ENCODE results near the gene PTPRZ1.

PTPRZ1 gene

DNA sequence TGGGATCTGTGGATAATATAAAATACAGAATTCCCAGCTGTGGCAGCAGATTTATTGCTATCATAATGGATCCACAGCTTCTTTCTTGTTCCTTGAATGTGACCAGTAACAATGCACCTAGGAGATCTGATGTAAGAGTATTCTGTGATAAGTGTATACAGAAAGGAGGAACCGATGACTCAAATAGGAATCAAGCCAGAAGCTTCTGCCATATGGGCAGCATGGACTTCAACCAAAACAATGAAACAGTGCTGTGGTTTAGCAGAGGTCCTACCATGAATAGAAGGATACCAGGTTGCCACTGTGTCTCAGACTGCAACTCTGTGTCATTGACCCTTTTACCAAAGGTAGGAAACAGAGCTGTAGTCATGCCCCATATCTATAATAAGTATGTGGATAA is 81.8 kb downstream of the PTPRZ1 start:
- peak; percentile 24 for DNase-seq (ENCODE audit: low read depth)

DNA sequence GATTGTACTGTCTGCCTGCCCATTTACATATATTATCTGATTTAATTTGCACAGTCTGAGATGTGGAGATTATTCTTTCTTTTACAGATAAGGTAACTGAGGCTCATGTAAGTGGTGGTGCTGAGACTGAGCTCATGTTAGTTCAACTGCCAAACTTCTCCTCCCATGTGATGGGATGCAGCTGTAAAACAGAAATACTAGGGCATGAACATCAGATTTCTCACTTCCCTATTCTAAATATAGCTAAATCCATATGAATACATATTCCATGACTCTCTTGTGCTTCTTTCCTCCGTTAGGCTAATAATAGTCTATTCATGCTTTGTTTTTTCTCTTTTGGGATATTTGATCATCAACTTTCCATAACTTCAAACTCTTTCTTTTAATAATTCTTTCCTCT is 84.7 kb downstream of the PTPRZ1 start:
- no peak for DNase-seq (ENCODE audit: low read depth)

DNA sequence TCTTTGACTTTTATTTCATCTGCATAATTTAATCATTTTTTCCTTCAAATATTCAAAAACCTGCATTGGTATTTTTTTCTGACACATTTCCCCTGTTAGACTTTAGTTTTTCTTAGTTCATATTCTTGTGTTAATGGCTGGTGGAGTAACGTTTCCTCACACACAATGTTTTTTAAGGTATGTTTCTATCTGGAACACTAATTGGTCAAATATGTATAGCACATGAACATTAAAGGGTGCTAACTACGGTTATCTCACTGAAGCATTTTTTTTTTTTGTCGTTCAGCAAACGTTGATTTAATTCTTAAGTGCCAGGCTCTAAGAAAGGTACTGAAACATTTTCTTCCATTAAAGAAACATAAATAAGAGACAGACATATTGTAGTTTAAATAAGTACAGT is 87.7 kb downstream of the PTPRZ1 start:
- no peak for DNase-seq (ENCODE audit: low read depth)

DNA sequence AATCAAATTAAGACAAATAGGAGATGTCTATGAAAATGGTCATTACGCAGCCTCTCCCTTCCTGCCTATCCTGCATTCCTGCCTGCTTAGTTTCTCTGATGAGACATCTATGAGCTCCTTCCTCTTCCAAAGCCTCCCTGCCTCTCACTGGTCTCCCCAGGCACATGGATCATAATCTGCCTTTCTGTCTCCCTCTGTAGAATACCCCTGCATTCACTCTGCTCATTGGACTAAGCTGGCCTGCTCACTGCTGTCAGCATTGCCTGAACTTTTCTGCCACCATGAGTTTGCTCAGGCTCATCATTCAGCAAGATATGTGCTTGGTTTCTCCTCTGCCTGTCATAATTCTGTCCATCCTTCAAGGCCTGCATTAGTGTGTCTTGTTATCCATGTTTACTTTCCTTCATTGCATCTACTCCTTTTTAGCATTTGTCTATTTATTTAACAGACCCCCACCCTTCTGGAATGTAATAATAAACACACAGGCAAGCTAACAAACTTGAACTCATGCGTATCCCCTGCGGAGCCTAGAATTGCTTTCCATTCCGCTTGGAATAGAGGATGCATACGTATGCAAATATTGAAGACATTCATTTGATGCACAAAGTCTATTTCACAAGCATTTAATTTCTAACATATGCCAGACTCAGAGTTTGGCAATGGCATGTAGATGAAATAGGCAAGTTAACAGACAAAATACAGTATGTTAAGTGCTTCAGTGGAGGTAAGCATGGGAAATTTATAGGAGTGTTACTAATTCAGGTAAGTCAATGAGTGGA is 88.3 kb downstream of the PTPRZ1 start:
- peak; percentile 43 for DNase-seq (ENCODE audit: low read depth)

DNA sequence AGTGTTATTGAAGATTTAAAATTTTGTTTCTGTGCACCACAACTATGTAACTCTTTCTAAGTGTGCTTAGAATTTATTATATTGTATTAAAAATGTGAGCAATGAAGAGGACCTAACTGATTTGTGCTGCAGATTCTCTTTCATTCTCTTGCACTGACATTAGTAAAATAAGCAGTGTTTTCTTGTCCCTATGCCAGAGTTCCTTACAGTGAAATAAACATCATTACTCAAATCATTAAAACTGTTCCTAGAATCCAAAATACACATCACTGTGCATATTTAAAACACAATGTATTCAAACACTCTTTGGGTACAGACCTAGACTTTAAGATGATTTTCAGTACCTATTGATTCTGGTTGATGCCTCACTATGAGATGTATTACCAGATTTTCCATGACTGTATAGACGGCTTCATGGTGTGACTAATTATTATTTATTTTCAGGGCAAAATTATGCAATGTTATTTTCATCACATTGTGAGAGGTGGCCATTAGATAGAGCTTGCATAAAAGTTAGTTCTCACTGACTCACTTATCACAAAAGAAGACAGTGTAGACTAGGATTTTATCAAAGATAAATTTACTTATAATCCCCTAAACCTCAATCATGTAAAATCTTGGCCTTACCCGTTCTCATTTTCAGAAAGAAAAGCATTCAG is 93.4 kb downstream of the PTPRZ1 start:
- DNase-seq (ENCODE audit: low read depth) = no peak

DNA sequence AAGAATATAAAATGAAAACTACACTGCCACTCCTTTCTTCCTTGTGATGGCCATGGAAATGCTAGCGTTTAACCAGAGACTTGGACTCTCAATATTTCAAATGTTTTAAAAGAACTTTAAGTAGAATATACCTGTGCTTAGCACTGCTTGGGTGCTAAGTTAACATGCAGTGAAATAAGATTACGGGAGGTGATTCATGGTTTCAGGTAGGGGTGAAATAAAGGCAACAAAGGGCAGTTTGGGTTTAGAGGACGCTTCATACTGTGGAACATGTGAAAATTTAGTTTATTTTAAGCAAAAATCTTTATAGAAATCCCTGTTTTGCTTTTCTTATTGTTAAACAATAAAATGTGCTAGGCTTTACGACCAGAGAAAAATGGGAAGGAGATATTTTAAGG is 94.0 kb downstream of the PTPRZ1 start:
- no peak for DNase-seq (ENCODE audit: low read depth)

DNA sequence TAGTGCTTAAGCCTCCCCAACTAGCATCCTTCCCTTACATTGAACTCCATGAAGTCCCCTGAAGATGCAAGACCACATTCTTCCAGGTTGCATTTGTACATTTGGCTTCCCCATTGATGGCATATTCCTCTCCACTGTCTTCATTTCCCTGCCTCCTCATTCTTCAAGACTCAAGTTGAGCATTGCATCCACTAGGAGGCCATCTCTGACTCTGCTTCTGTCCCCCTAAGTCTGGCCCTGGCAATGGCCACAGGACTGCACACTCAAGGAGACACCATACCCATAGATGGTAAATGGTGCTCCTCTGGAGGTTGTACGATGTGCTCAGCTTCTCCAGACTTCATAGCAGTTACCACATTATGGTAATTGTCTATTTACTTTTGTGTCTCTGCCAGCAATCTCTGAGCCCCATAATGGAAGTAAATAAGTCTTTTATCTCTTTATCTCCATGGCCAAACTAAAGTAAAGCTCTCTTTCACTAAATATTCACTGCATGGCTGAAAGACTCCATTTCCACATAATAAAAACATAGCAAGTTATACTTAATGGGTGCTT is 112.6 kb downstream of the PTPRZ1 start:
- DNase-seq (ENCODE audit: low read depth) = no peak

DNA sequence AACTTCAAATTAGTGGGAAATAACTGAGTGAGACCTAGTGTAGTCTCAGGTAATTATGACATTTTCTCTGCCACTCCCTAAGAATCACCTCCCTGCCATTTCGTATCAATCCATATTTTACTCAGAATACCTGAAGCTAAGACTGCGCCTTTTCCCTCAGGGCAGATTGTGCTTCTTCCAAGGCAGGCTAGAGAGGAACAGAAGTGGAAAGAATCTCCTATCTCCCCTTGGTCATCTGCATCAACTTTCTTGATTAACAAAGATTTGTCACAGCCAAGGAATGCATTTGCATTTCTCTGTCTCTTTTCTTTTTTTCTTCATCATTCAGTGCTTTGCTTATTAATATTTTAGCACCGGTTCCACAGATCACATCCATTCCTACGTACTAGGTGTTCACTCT is 119.1 kb downstream of the PTPRZ1 start:
- DNase-seq (ENCODE audit: low read depth) = no peak

DNA sequence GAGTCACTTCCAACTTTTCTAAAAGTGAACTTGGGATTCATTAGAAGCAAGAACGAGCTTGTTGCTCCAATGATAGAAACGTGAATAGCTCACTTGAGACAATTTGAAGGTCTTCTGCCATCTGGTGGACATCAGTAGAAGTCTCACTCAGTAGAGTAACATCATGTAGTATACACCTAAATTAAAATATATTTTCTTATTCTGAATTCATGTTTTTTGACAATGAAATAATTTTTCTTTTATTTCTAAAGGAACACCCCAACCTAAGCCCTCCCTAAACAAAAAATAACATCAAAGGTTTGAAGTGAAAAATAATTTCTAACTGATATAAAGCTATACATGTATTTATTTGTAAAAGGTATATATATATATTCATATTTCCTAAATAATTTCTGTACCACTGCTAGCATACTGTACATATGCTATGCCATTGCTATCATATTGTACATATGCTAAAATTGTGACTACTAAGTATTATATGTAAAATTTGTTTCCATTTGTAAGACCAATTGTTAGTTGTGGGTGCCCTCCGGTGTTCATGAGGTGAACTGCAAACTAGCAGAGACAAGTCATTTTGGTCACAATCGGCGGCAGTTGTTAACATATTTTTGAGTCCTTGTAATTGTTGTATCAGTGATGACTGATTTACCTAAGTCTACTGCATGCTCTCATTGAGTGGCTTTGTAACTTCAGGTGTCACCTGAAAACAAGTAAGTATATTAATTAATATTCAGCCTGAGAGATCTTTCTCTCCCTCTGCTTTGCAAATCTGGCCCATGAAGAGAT is 121.9 kb downstream of the PTPRZ1 start:
- DNase-seq (ENCODE audit: low read depth) = peak; percentile 80

DNA sequence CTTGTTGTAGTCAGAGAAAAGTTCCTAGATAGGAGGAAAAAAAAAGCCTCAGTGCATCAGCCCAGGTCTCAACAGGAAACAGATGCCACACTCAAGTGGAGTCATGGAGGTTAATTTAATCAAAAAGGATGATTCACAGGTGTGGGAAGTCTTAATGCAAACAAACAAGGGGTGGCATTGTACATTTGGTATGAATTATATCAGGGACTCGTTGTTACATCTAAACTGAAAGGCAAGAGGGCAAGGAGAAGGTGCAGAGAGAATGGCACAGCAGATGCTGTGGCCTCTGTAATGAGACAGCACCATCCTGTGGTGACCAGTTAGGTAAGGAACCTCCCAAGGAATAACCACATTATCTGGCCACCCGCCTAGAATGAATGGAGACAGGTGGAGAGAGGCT is 133.7 kb downstream of the PTPRZ1 start:
- no peak for DNase-seq (ENCODE audit: low read depth)

DNA sequence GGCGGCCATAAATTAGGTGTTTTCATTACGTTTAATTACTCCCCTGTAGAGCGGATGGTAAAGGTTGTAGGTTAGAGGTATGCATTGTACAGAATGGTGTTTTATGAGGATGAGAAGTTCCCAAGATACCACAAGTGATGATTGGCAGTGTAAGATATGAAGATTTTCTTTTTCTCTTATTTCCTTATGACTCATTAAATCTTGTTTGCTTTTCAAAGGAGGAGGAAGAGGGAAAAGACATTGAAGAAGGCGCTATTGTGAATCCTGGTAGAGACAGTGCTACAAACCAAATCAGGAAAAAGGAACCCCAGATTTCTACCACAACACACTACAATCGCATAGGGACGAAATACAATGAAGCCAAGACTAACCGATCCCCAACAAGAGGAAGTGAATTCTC is 137.2 kb downstream of the PTPRZ1 start:
- DNase-seq (ENCODE audit: low read depth) = no peak

DNA sequence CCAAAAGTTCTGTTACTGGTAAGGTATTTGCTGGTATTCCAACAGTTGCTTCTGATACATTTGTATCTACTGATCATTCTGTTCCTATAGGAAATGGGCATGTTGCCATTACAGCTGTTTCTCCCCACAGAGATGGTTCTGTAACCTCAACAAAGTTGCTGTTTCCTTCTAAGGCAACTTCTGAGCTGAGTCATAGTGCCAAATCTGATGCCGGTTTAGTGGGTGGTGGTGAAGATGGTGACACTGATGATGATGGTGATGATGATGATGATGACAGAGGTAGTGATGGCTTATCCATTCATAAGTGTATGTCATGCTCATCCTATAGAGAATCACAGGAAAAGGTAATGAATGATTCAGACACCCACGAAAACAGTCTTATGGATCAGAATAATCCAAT is 140.1 kb downstream of the PTPRZ1 start:
- no peak for DNase-seq (ENCODE audit: low read depth)

DNA sequence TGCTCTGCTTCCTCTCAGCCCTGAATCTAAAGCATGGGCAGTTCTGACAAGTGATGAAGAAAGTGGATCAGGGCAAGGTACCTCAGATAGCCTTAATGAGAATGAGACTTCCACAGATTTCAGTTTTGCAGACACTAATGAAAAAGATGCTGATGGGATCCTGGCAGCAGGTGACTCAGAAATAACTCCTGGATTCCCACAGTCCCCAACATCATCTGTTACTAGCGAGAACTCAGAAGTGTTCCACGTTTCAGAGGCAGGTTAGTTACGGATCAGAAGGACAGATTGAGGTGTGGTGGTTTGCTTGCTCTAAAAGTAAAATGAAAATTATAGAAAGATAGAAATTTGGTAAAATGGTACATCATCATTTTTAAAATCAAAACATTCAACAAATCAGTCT is 140.7 kb downstream of the PTPRZ1 start:
- DNase-seq (ENCODE audit: low read depth) = no peak

DNA sequence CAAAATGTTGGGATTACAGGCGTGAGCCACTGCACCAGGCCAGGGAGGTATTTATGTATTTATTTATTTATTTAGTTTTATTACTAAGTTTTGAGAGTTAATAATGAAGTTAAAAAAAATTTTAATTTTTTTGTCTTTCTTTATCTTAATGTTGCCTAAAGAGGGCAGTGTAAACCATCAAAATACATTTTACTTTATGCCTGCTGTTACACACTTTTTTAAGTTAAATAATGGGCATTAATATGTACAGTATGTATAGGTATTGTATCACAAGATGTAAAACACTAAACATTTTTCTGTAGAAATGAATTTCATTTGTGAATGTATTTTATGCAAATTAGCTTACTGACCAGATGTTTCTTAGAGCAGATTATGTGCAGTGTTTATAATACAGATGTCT is 141.7 kb downstream of the PTPRZ1 start:
- no peak for DNase-seq (ENCODE audit: low read depth)

DNA sequence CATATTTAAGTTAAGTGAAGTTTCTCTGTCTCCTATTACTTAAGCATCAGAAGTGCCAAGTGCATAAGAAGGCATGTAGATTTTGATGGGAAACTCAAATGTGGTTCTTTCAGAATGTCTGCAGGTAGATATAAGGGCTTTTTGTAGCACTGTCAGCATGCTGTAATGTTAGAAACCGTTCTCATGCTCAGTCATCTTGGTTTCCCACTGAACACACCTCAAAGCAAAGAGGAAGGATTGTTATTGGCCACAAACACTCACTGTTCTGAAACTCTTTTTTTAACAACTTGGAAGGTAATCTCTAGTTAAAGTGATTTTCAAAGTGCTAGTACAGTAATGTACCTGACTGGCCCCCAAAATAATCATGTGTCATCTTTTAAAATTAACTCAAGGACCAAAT is 145.1 kb downstream of the PTPRZ1 start:
- no peak for DNase-seq (ENCODE audit: low read depth)

DNA sequence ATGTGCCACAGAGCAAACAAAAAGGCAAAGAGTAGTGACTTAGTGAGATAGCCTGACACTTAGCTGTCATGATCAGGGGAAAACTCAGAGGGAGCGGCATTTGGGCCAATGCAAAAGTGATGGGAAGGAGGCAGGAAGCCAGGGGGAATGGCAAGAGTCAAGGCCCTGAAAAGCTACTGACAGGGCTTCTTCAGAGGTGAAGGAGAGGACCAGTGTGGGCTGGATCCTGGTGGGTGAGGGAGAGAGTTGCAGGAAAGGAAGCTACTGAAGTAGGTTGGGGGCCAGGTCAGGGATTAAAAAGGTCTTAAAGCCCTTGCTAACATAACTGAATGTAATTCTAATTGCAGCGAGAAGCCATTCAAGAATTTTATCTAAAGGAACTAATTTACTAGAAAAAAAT is 154.1 kb downstream of the PTPRZ1 start:
- DNase-seq (ENCODE audit: low read depth) = no peak

DNA sequence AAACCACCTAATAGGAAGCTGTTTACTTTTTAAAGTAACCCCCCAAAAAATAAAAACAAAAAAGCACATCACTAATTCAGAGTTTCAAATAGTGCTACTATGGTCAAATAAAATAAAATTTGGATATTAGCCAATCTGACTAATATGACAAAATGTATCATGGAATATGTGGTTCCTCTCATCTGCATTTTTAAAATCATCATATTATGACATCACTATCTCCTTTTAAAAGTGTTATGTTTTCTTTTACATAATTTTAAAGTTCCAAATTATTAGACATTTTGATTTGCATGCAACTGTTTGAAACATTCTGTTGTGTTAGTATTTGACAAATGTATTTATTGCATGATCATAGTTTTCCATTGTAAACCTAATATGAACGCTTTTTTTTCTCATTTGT is 160.7 kb downstream of the PTPRZ1 start:
- DNase-seq (ENCODE audit: low read depth) = no peak

DNA sequence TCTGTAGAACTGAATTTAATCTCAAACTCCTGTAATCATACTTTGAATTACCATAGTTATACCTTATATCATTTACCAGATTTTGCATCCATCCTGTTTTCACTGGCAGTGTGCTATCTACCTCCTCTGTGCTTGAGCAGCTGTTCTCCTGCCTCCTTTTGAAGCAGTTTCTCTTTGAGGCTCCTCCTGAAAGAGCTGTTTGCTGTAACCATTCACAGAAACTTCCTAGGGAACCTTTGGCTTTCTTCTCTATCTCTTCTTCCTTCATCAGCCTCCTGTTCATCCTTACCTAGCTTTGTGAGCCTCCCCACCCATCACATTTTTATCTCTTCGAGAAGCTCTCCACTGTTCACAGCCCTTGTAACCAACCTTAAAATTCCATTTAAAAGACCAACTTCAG is 162.9 kb downstream of the PTPRZ1 start:
- no peak for DNase-seq (ENCODE audit: low read depth)

DNA sequence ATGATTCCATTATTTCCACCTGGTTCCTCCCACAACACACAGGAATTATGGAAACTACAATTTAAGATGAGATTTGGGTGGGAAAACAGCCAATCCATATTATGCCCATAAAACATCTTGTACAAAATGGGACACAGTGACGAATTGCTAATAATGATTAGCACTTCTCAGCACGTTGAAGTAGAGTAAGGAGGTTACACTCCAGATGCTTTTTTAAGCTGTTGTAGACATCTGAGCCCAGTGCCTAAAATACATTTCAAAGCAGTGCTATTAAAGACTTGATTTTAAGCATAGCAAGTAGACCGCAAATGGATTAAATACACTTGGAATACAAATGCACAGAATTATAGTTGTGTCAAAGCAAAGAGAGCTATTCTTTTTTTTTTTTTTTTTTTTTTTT is 165.2 kb downstream of the PTPRZ1 start:
- no peak for DNase-seq (ENCODE audit: low read depth)

DNA sequence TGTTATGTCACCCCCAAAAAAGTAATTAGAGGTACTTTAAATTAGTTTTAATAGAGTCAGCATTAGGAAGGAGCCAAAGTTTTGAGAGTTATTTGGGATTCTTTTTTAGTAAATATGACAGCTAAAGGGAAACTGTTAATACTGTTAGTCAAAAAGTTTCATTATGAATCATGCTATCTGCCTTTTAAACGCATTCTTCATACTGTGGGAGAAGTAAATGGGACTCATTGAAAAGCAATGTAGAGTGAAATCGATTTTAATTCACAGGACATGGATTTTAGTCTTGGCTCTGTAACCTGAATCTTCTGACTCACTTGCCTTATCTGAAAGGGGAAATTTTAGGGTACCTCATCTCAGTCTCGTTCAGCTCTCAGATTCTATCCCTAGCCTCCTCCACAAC is 165.9 kb downstream of the PTPRZ1 start:
- DNase-seq (ENCODE audit: low read depth) = no peak

DNA sequence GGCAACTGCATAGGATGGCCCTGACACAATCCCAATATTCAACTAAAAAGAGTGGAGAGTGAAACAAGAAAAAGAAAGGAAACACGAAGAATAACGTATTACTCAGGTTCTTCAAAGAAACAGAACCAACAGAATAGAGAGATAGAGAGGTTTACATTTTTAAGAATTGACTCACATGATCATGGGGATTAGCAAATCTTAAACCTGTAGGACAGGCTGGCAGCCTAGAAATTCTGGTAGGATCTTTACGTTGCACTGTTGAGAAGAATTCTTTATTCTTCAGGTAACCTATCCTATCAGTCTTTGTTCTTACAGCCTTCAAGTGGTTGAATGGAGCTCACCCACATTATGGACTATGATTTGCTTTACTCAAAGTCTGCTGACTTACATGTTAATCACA is 167.2 kb downstream of the PTPRZ1 start:
- no peak for DNase-seq (ENCODE audit: low read depth)

DNA sequence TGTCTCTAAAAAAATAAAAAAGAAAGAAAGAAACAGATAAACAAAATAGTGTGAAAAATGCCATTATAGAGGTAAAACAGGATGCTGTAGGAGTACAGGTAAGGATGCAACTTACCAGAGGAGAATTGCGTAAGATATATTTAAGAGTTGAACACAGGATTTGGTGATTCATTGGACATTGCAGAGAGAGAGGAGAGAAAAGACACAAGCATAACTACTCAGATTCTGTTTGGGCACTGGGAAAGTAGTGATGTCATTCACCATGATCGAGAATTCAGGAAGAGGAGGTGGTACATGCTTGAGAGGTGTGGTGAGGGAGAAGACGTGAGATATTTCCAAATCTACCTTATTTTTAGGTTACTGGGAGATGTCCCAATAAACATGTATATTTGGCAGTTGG is 173.4 kb downstream of the PTPRZ1 start:
- no peak for DNase-seq (ENCODE audit: low read depth)

DNA sequence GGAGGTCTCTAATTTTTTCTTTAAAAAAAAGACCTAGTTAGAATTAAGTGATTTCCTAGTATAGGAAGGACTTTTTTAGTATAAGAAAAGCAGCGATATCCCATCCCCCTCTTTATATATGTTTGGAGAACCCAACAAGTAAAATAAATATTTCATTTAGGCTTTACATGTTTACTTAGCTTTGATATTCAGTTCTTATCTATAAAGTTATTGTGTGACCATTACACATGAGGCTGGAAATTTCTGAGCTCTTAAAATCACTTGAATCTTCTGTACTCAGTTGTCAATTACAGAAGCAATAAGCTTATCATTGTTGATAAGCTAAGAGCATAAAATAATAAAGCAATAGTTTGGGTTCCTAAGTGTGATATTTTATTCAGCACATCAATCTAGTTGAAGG is 181.4 kb downstream of the PTPRZ1 start:
- DNase-seq (ENCODE audit: low read depth) = no peak
